A549 (cell line): ENCODE data around the gene UNC13B.

ENCODE experiments used
- JUN ChIP-seq, 2 experiments: fragments of >200 bp; sonication (Bioruptor Twin); formaldehyde crosslinking; IDR thresholded peaks; 2 replicates in 1 of 2; 3 replicates in 1 of 2; pipeline ENCODE4 v1.6.1; 2016 to 2017
- POLR2A ChIP-seq: IDR thresholded peaks from 2 replicates; pipeline ENCODE4 v1.6.1; 2012; ENCODE audit warnings: mild to moderate bottlenecking, low read length
- RFX5 ChIP-seq: fragments of 450-650 bp; IDR thresholded peaks from 2 replicates; pipeline ENCODE4 v1.7.1; 2014; ENCODE audit warnings: antibody characterized with exemption, mild to moderate bottlenecking, moderate library complexity
- ZSCAN20 ChIP-seq: fragments of 250-450 bp; sonication (Bioruptor Pico); IDR thresholded peaks from 2 replicates; pipeline ENCODE4 v1.8.0; 2022; ENCODE audit warnings: mild to moderate bottlenecking, moderate library complexity
- TF ChIP-seq, protein P1 (sequence below): fragments of >200 bp; sonication (Bioruptor Twin); formaldehyde crosslinking; IDR thresholded peaks from 3 replicates; pipeline ENCODE4 v1.5.1; 2016
- TF ChIP-seq, protein P2 (sequence below): IDR thresholded peaks from 2 replicates; pipeline ENCODE4 v1.6.1; 2012

- TF ChIP-seq, protein P1, sequence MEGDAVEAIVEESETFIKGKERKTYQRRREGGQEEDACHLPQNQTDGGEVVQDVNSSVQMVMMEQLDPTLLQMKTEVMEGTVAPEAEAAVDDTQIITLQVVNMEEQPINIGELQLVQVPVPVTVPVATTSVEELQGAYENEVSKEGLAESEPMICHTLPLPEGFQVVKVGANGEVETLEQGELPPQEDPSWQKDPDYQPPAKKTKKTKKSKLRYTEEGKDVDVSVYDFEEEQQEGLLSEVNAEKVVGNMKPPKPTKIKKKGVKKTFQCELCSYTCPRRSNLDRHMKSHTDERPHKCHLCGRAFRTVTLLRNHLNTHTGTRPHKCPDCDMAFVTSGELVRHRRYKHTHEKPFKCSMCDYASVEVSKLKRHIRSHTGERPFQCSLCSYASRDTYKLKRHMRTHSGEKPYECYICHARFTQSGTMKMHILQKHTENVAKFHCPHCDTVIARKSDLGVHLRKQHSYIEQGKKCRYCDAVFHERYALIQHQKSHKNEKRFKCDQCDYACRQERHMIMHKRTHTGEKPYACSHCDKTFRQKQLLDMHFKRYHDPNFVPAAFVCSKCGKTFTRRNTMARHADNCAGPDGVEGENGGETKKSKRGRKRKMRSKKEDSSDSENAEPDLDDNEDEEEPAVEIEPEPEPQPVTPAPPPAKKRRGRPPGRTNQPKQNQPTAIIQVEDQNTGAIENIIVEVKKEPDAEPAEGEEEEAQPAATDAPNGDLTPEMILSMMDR = no peak
- no peak for TF ChIP-seq JUN (IDR thresholded peaks at IDR 0.05)
- TF ChIP-seq ZSCAN20 = no peak
- TF ChIP-seq, protein P2, sequence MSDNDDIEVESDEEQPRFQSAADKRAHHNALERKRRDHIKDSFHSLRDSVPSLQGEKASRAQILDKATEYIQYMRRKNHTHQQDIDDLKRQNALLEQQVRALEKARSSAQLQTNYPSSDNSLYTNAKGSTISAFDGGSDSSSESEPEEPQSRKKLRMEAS = no peak
- no peak for TF ChIP-seq RFX5
- TF ChIP-seq POLR2A = no peak
Measured at GRCh38 chr9:35294556-35294955, 132.7 kb downstream of the UNC13B start.
